Endothelial cell of umbilical vein (primary cell): Measurements from ENCODE around the gene MORN5.

ENCODE experiments used
- CTCF ChIP-seq, 2 donors: IDR thresholded peaks; 1 replicate in 1 of 2; 2 replicates in 1 of 2; pipeline ENCODE4 v1.5.1; 2011; ENCODE audit warnings: low read length in 2 of 2, mild to moderate bottlenecking in 2 of 2, moderate library complexity in 2 of 2, control low read depth in 1 of 2, inconsistent platforms in 1 of 2, low read depth in 1 of 2; ENCODE audit not compliant: insufficient read depth in 1 of 2; ENCODE audit errors: extremely low read depth in 1 of 2
- EZH2 ChIP-seq: IDR thresholded peaks from 2 replicates; pipeline ENCODE4 v1.6.1; 2012; ENCODE audit warnings: borderline replicate concordance, low read depth, mild to moderate bottlenecking, moderate library complexity, low read length, inconsistent platforms; ENCODE audit not compliant: severe bottlenecking
- JUN ChIP-seq: IDR thresholded peaks from 2 replicates; pipeline ENCODE4 v1.6.1; 2011; ENCODE audit warnings: borderline replicate concordance, low read depth; ENCODE audit not compliant: insufficient read length, insufficient read depth
- MAX ChIP-seq: IDR thresholded peaks from 2 replicates; pipeline ENCODE4 v1.6.1; 2011; ENCODE audit not compliant: insufficient read depth, insufficient read length
- MYC ChIP-seq: IDR thresholded peaks from one replicate; pipeline ENCODE4 v1.6.1; 2011; ENCODE audit warnings: mild to moderate bottlenecking, low read depth, low read length
- POLR2A ChIP-seq: IDR thresholded peaks from 2 replicates; pipeline ENCODE4 v1.6.1; 2012; ENCODE audit warnings: low read depth, mild to moderate bottlenecking, control low read depth, low read length
- POLR2AphosphoS5 ChIP-seq: IDR thresholded peaks from 2 replicates; pipeline ENCODE4 v1.6.1; 2012; ENCODE audit warnings: low read depth, mild to moderate bottlenecking, control low read depth, low read length, moderate library complexity; ENCODE audit not compliant: insufficient read depth

- TF ChIP-seq CTCF (IDR thresholded peaks at IDR 0.05; ENCODE audit: extremely low read depth in 1 of 2, insufficient read depth in 1 of 2, low read depth in 1 of 2, low read length in 2 of 2) (no peak), MYC (no peak), MAX (no peak), POLR2A (no peak), POLR2AphosphoS5 (no peak), EZH2 (no peak), JUN (no peak)
Measured at GRCh38 chr9:122236681-122237080, 77.0 kb downstream of the MORN5 start.
